ENCODE data around the gene AURKAIP1. TPM values are rescaled to one million over a fixed set of nuclear protein-coding genes. Genes with fewer than 3 reads are reported as not detected.

AURKAIP1 gene
- total RNA-seq, 2 donors from 2014 or later = 106 to 216 TPM

- no peak for ATAC-seq
- Mint-ChIP-seq H3K27ac (no peak overlapping the region), H3K27me3 (peaks cover 0 to 3% of the 10 kb centered on the region in 2 donors), H3K4me1 (ENCODE audit: low read depth in 2 of 2) (peaks cover 0 to 13% of the 10 kb centered on the region in 2 donors), H3K9me3 (no peaks in the 10 kb centered on the region), H3K36me3 (no peaks in the 10 kb centered on the region), H3K4me3 (peak overlapping the region; percentile 69)
- no peak for DNase-seq (ENCODE audit: low spot score)
Observed at GRCh38 chr1:1347663-1348419, 27.2 kb downstream of the AURKAIP1 start.

- no peaks in the 10 kb centered on the region for H3K27me3 Mint-ChIP-seq
- no peaks in the 10 kb centered on the region for H3K9me3 Mint-ChIP-seq
- H3K27ac Mint-ChIP-seq = peak overlapping the region in 1 of 2 donors; percentile 35
- ATAC-seq = no peak
- no peak for DNase-seq (ENCODE audit: low spot score)
- H3K4me1 Mint-ChIP-seq (ENCODE audit: low read depth in 2 of 2) = peaks cover 0 to 10% of the 10 kb centered on the region in 2 donors
- H3K36me3 Mint-ChIP-seq = no peaks in the 10 kb centered on the region
- H3K4me3 Mint-ChIP-seq = peak overlapping the region; percentile 69
Observed at GRCh38 chr1:1347026-1347595, 27.9 kb downstream of the AURKAIP1 start.

- DNase-seq (ENCODE audit: low spot score) = no peak
- no peaks in the 10 kb centered on the region for H3K9me3 Mint-ChIP-seq
- no peak for ATAC-seq
- peak overlapping the region in 1 of 2 donors; percentile 35 for H3K27ac Mint-ChIP-seq
- no peaks in the 10 kb centered on the region for H3K36me3 Mint-ChIP-seq
- H3K27me3 Mint-ChIP-seq = no peaks in the 10 kb centered on the region
- H3K4me3 Mint-ChIP-seq = no peak overlapping the region
- H3K4me1 Mint-ChIP-seq (ENCODE audit: low read depth in 2 of 2) = peaks cover 0 to 8% of the 10 kb centered on the region in 2 donors
Observed at GRCh38 chr1:1346501-1346890, 28.5 kb downstream of the AURKAIP1 start.

GRCh38 chr1:1345860-1346500, 29.0 kb downstream of the AURKAIP1 start:
- ATAC-seq (no peak), DNase-seq (ENCODE audit: low spot score) (no peak)
- no peaks in the 10 kb centered on the region for H3K36me3 Mint-ChIP-seq
- H3K4me1 Mint-ChIP-seq (ENCODE audit: low read depth in 2 of 2) = peaks cover 0 to 12% of the 10 kb centered on the region in 2 donors
- no peaks in the 10 kb centered on the region for H3K9me3 Mint-ChIP-seq
- no peaks in the 10 kb centered on the region for H3K27me3 Mint-ChIP-seq
- H3K27ac Mint-ChIP-seq = no peak overlapping the region
- H3K4me3 Mint-ChIP-seq = no peak overlapping the region

- DNase-seq (ENCODE audit: low spot score) = no peak
- peaks cover 0 to 13% of the 10 kb centered on the region in 2 donors for H3K4me1 Mint-ChIP-seq (ENCODE audit: low read depth in 2 of 2)
- H3K4me3 Mint-ChIP-seq = no peak overlapping the region
- ATAC-seq = no peak
- H3K36me3 Mint-ChIP-seq = no peaks in the 10 kb centered on the region
- H3K27ac Mint-ChIP-seq = no peak overlapping the region
- H3K27me3 Mint-ChIP-seq = no peaks in the 10 kb centered on the region
- H3K9me3 Mint-ChIP-seq = no peaks in the 10 kb centered on the region
Observed at GRCh38 chr1:1345384-1345783, 29.6 kb downstream of the AURKAIP1 start.

GRCh38 chr1:1344655-1345361, 30.2 kb downstream of the AURKAIP1 start:
- Mint-ChIP-seq H3K36me3 (no peaks in the 10 kb centered on the region), H3K27me3 (no peaks in the 10 kb centered on the region), H3K4me1 (ENCODE audit: low read depth in 2 of 2) (peaks cover 0 to 13% of the 10 kb centered on the region in 2 donors), H3K9me3 (no peaks in the 10 kb centered on the region), H3K4me3 (no peak overlapping the region), H3K27ac (no peak overlapping the region)
- no peak for DNase-seq (ENCODE audit: low spot score)
- ATAC-seq = no peak

GRCh38 chr1:1343811-1344421, 31.1 kb downstream of the AURKAIP1 start:
- ATAC-seq (no peak), DNase-seq (ENCODE audit: low spot score) (no peak)
- Mint-ChIP-seq H3K36me3 (no peaks in the 10 kb centered on the region), H3K9me3 (no peaks in the 10 kb centered on the region), H3K27ac (no peak overlapping the region), H3K4me1 (ENCODE audit: low read depth in 2 of 2) (peaks cover 0 to 15% of the 10 kb centered on the region in 2 donors), H3K27me3 (no peaks in the 10 kb centered on the region), H3K4me3 (no peak overlapping the region)

- Mint-ChIP-seq H3K4me3 (no peak overlapping the region), H3K9me3 (no peaks in the 10 kb centered on the region)
Observed at GRCh38 chr1:1342584-1343115, 32.4 kb downstream of the AURKAIP1 start.

GRCh38 chr1:1342061-1342562, 32.9 kb downstream of the AURKAIP1 start:
- DNase-seq (ENCODE audit: low spot score) (no peak), ATAC-seq (no peak)
- no peak overlapping the region for H3K4me3 Mint-ChIP-seq
- no peak overlapping the region for H3K27ac Mint-ChIP-seq
- no peaks in the 10 kb centered on the region for H3K27me3 Mint-ChIP-seq
- H3K36me3 Mint-ChIP-seq = no peaks in the 10 kb centered on the region
- H3K4me1 Mint-ChIP-seq (ENCODE audit: low read depth in 2 of 2) = peaks cover 0 to 12% of the 10 kb centered on the region in 2 donors
- no peaks in the 10 kb centered on the region for H3K9me3 Mint-ChIP-seq

More at GRCh38 chr1:1342584-1343115, 32.4 kb downstream of the AURKAIP1 start:
- Mint-ChIP-seq H3K4me1 (ENCODE audit: low read depth in 2 of 2) (peaks cover 0 to 15% of the 10 kb centered on the region in 2 donors), H3K27ac (no peak overlapping the region), H3K27me3 (no peaks in the 10 kb centered on the region), H3K36me3 (no peaks in the 10 kb centered on the region)
- DNase-seq (ENCODE audit: low spot score) (no peak), ATAC-seq (no peak)

- H3K4me1 Mint-ChIP-seq (ENCODE audit: low read depth in 2 of 2) = peaks cover 0 to 9% of the 10 kb centered on the region in 2 donors
- no peaks in the 10 kb centered on the region for H3K27me3 Mint-ChIP-seq
- no peaks in the 10 kb centered on the region for H3K9me3 Mint-ChIP-seq
- no peak for DNase-seq (ENCODE audit: low spot score)
- no peak overlapping the region for H3K27ac Mint-ChIP-seq
- H3K36me3 Mint-ChIP-seq = no peaks in the 10 kb centered on the region
- no peak for ATAC-seq
- H3K4me3 Mint-ChIP-seq = no peak overlapping the region
Observed at GRCh38 chr1:1341549-1342021, 33.4 kb downstream of the AURKAIP1 start.

- Mint-ChIP-seq H3K27me3 (no peaks in the 10 kb centered on the region), H3K36me3 (no peaks in the 10 kb centered on the region), H3K4me1 (ENCODE audit: low read depth in 2 of 2) (peaks cover 0 to 9% of the 10 kb centered on the region in 2 donors), H3K4me3 (no peak overlapping the region), H3K9me3 (no peaks in the 10 kb centered on the region), H3K27ac (no peak overlapping the region)
- DNase-seq (ENCODE audit: low spot score) (no peak), ATAC-seq (no peak)
Observed at GRCh38 chr1:1340791-1341548, 34.0 kb downstream of the AURKAIP1 start.

GRCh38 chr1:1340185-1340584, 34.8 kb downstream of the AURKAIP1 start:
- peaks cover 0 to 9% of the 10 kb centered on the region in 2 donors for H3K4me1 Mint-ChIP-seq (ENCODE audit: low read depth in 2 of 2)
- no peak overlapping the region for H3K27ac Mint-ChIP-seq
- H3K4me3 Mint-ChIP-seq = no peak overlapping the region
- H3K9me3 Mint-ChIP-seq = no peaks in the 10 kb centered on the region
- DNase-seq (ENCODE audit: low spot score) (no peak), ATAC-seq (no peak)
- no peaks in the 10 kb centered on the region for H3K36me3 Mint-ChIP-seq
- no peaks in the 10 kb centered on the region for H3K27me3 Mint-ChIP-seq

Data from natural killer cell treated with Interleukin-12 subunit alpha and Interleukin-12 subunit beta and Interleukin-15 and Interleukin-18, amount 100 ng/mL, for 72 hours (primary cell).